Esophagus squamous epithelium (tissue), 4 donors: ENCODE results near the gene MESP1.

ENCODE experiments used
- CTCF ChIP-seq, 6 experiments: fragments of 450-650 bp in 4 of 6; fragments of 200-600 bp in 2 of 6; sonication (generic) in 2 of 6; IDR thresholded peaks; one replicate each; pipeline ENCODE4 v1.5.1; 2016 to 2019; ENCODE audit warnings: antibody characterized with exemption in 6 of 6, mild to moderate bottlenecking in 4 of 6, moderate library complexity in 4 of 6
- POLR2A ChIP-seq, 4 donors: fragments of 450-650 bp; IDR thresholded peaks; one replicate each; pipeline ENCODE4 v1.6.1; 2017; ENCODE audit warnings: antibody characterized with exemption in 4 of 4, mild to moderate bottlenecking in 4 of 4, moderate library complexity in 3 of 4

GRCh38 chr15:89765694-89766093 is 14.6 kb upstream of the MESP1 start:
- no peak for TF ChIP-seq POLR2A (IDR thresholded peaks at IDR 0.05)
- no peak for TF ChIP-seq CTCF (IDR thresholded peaks at IDR 0.05)
